Caco-2 (cell line): ENCODE results near the gene RPE65. TPM values are rescaled to one million over a fixed set of nuclear protein-coding genes. Genes with fewer than 3 reads are reported as not detected.

Experiments
- BruUV-seq: library from RNA; stranded (reverse); fragments of 400-500 nt; replicated peaks from 2 replicates; lab custom pipeline; 2021; lab: Mats Ljungman, UMichigan
- CTCF ChIA-PET: fragments of 300-600 bp; sonication (Branson Sonifier 250); formaldehyde crosslinking; loops from one replicate; lab custom pipeline; 2022; ENCODE audit warnings: antibody characterized with exemption; lab: Charles Lee
- POLR2A ChIA-PET: fragments of 300-600 bp; sonication (Branson Sonifier 250); formaldehyde crosslinking; loops from one replicate; lab custom pipeline; 2022; ENCODE audit warnings: antibody characterized with exemption; lab: Charles Lee
- DNase-seq, 2 experiments: peaks; one replicate each; pipeline versions ENCODE4 v3.0.0 to v3.0.0-alpha.2; 2020 to 2022
- H3K27me3 ChIP-seq: replicated peaks from 2 replicates; pipeline ENCODE4 v1.6.0; 2011; ENCODE audit warnings: low read length; ENCODE audit not compliant: control insufficient read depth, insufficient read depth
- H3K36me3 ChIP-seq: 2 replicates; pipeline ENCODE4 v1.5.1; 2011; ENCODE audit warnings: low read length; ENCODE audit not compliant: control insufficient read depth, insufficient read depth
- H3K4me1 ChIP-seq: fragments of 250-450 bp; sonication (Bioruptor Pico); 2 replicates; pipeline ENCODE4 v1.5.1; 2020; ENCODE audit warnings: mild to moderate bottlenecking
- H3K4me3 ChIP-seq: 2 replicates; pipeline ENCODE4 v1.5.1; 2011; ENCODE audit warnings: low read depth, mild to moderate bottlenecking, control low read depth, low read length
- H3K9me3 ChIP-seq: fragments of 250-450 bp; sonication (Bioruptor Pico); 2 replicates; pipeline ENCODE4 v1.5.1; 2020; ENCODE audit warnings: mild to moderate bottlenecking, moderate library complexity
- H3K27ac Mint-ChIP-seq: one replicate; pipeline ENCODE4 v1.8.0; 2022; ENCODE audit warnings: mixed read lengths; ENCODE audit not compliant: unreplicated experiment
- H3K27me3 Mint-ChIP-seq: one replicate; pipeline ENCODE4 v1.8.0; 2022; ENCODE audit warnings: mixed read lengths; ENCODE audit not compliant: insufficient read depth, unreplicated experiment
- H3K36me3 Mint-ChIP-seq: one replicate; pipeline ENCODE4 v1.8.0; 2022; ENCODE audit warnings: mild to moderate bottlenecking, mixed read lengths; ENCODE audit not compliant: insufficient read depth, unreplicated experiment
- H3K4me1 Mint-ChIP-seq: one replicate; pipeline ENCODE4 v1.8.0; 2022; ENCODE audit warnings: low read depth, mixed read lengths; ENCODE audit not compliant: unreplicated experiment
- H3K4me3 Mint-ChIP-seq: one replicate; pipeline ENCODE4 v1.8.0; 2022; ENCODE audit warnings: mild to moderate bottlenecking, moderate library complexity, mixed read lengths; ENCODE audit not compliant: unreplicated experiment
- H3K9me3 Mint-ChIP-seq: one replicate; pipeline ENCODE4 v1.8.0; 2022; ENCODE audit warnings: mixed read lengths; ENCODE audit not compliant: unreplicated experiment
- CTCF ChIP-seq, 2 experiments: fragments of 200-600 bp in 1 of 2; IDR thresholded peaks; 1 replicate in 1 of 2; 2 replicates in 1 of 2; pipeline versions ENCODE4 v1.5.1 to v1.8.0; 2011 to 2022; ENCODE audit warnings: antibody characterized with exemption in 1 of 2, control low read depth in 1 of 2, inconsistent platforms in 1 of 2, low read depth in 1 of 2, low read length in 1 of 2, mild to moderate bottlenecking in 1 of 2, moderate library complexity in 1 of 2; ENCODE audit not compliant: insufficient read depth in 1 of 2, severe bottlenecking in 1 of 2, unreplicated experiment in 1 of 2
- intact Hi-C: fragments of 100-400 bp; cut with micrococcal nuclease; formaldehyde crosslinking; loops from one replicate; pipeline ENCODE4 v1.10.0; 2022; ENCODE audit not compliant: unreplicated experiment
- total RNA-seq: library from RNA; stranded (reverse); gene quantifications from 2 replicates; pipeline ENCODE4 v1.2.3, GENCODE V29; 2022

RPE65 gene
- total RNA-seq, 1 experiment from 2014 or later = not detected

DNA sequence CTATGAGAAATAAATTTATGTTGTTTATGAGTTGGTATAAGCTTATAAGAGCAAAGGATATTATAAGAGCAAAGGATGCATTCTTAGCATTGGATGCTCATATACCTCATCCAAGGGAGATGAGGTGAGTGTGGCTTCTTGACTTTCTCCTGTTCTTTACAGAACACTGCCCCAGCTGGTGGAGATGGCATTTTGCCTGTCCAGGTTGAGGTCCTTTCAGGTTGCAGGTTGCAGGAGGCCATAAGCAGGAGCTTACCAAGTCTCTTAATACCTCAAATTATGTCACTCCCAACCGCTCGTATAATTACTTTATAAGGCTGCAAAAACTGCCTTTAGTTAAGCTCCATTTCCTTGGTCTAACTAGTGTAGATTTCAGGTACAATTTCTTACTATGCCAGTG, 66.7 kb downstream of the RPE65 start:
- POLR2A ChIA-PET = no interaction called here
- CTCF ChIA-PET = no interaction called here
- TF ChIP-seq CTCF (IDR thresholded peaks at IDR 0.05; ENCODE audit: insufficient read depth in 1 of 2, low read depth in 1 of 2, low read length in 1 of 2, severe bottlenecking in 1 of 2, unreplicated experiment in 1 of 2) = no peak
- peaks cover 6% of the 10 kb centered on the region for H3K27me3 Mint-ChIP-seq
- Histone ChIP-seq H3K36me3 (no peaks in the 10 kb centered on the region), H3K4me3 (no peak overlapping the region), H3K27me3 (no peaks in the 10 kb centered on the region), H3K4me1 (no peaks in the 10 kb centered on the region), H3K9me3 (no peaks in the 10 kb centered on the region)
- no peaks in the 10 kb centered on the region for H3K36me3 Mint-ChIP-seq
- no peak overlapping the region for H3K27ac Mint-ChIP-seq
- H3K4me1 Mint-ChIP-seq = peaks cover 7% of the 10 kb centered on the region
- BruUV-seq = no TSS peak
- no peak overlapping the region for H3K4me3 Mint-ChIP-seq
- H3K9me3 Mint-ChIP-seq = peaks cover 15% of the 10 kb centered on the region
- DNase-seq = no peak
- intact Hi-C loops = no loop called here

DNA sequence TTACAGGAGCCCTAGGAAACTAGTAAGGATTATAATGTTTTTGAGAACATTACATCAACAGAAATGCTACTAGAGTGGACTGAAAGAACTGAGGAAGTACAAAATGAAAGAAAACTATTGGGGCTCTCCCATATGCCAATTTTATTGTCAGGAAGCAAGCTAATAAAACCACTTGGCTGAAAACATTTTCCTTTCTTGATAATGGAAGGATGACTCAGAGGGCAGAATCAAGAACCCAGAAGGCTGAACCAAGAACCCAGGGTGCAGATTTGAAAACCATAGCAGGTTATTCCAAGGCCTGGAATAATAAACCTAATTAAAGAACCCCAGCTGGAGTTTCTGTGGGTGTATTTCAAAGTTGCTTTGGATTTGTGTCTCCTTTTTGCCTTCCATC, 70.7 kb downstream of the RPE65 start:
- ChIA-PET CTCF (no interaction called here), POLR2A (no interaction called here)
- intact Hi-C loops = no loop called here
- no peaks in the 10 kb centered on the region for H3K27me3 Mint-ChIP-seq
- H3K4me3 Mint-ChIP-seq = no peak overlapping the region
- H3K27ac Mint-ChIP-seq = no peak overlapping the region
- Histone ChIP-seq H3K27me3 (no peaks in the 10 kb centered on the region), H3K36me3 (no peaks in the 10 kb centered on the region), H3K4me1 (peaks cover 13% of the 10 kb centered on the region; the same call in 1 of the 2 replicates), H3K4me3 (no peak overlapping the region), H3K9me3 (no peaks in the 10 kb centered on the region)
- no peaks in the 10 kb centered on the region for H3K9me3 Mint-ChIP-seq
- BruUV-seq = no TSS peak
- TF ChIP-seq CTCF (IDR thresholded peaks at IDR 0.05; ENCODE audit: insufficient read depth in 1 of 2, low read depth in 1 of 2, low read length in 1 of 2, severe bottlenecking in 1 of 2, unreplicated experiment in 1 of 2) = no peak
- peaks cover 12% of the 10 kb centered on the region for H3K4me1 Mint-ChIP-seq
- no peaks in the 10 kb centered on the region for H3K36me3 Mint-ChIP-seq
- no peak for DNase-seq

Other genes starting within 250 kb of the RPE65 start
- gene WLS, start 217.4 kb downstream of the RPE65 start, total RNA-seq = 70.6 and 72.3 TPM in 2 replicates
- gene DEPDC1, start 47.1 kb upstream of the RPE65 start, total RNA-seq = 19.9 and 20.3 TPM in 2 replicates